NCI-H345 treated with DMSO at 0.1 percent for 48 hours (cell line): ENCODE results near the gene NDUFA11.
"Not testable (repeated sequence)": the region's sequence is repeated elsewhere in the genome, so short reads cannot be mapped to it uniquely, and the experiment has no call there.

Experiments used
- DNase-seq: peaks from one replicate; lab custom pipeline; 2025; ENCODE audit not compliant: unreplicated experiment; lab: John Stamatoyannopoulos, UW

The NDUFA11 gene

DNA sequence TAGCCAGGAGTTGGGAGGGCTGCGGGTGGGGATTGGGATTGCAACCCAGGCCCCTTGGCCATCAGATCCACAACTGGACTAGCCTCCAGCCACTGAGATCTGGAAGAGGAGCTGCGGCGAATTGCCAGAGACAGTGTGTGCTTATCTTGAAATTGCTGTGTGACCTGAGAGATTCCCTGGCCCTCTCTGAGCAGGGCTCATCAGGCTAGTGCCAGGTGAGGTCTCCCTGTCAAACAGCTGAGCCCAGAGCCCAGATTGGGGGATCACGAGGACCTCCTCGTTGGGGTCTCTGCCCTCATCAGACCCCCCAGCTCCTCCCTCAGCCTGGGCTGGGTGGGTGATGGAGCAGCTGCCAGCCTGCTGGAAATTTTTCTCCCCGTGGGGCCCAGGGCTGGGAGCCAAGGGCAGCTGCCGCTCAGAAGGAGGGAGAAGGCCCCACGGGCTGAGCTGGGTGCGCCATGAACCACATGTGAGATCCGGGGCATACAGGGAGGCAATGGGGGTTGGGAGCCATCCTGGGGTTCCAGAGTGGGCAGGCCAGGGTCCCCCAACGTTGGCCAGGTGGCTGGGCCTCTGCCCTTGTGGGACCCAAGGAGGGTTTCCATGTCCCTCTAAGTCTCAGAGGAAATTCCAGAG, 40.4 kb downstream of the NDUFA11 start:
- no peak for DNase-seq

DNA sequence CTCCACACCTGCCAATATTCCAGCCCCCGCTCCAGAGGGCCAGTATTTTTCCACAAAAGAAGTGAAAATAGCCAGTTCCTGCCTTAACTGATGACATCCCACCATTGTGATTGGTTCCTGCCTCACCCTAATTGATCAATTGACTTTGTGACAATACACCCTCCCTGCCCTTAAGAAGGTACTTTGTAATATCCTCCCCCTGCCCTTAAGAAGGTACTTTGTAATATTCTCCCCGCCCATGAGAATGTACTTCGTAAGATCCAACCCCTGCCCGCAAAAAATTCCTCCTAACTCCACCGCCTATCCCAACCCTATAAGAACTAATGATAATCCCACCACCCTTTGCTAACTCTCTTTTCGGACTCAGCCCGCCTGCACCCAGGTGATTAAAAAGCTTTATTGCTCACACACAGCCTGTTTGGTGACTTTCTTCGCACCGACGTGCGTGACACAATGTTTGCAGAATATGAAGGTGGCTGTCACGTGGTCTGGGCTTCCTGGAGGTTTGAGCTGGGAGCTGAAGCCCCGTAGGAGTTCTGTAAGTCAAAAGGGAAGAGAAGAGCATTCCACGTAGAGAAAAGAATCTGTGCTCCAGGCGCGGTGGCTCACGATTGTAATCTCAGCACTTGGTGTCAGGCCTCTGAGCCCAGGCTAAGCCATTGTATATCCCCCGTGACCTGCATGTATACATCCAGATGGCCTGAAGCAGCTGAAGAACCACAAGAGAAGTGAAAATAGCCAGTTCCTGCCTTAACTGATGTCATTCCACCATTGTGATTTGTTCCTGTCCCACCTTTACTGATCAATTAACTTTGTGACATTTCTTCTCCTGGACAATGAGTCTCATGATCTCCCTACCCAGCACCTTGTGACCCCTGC, 46.1 kb downstream of the NDUFA11 start:
- no peak for DNase-seq

GRCh38 chr19:5855151-5855550, 48.4 kb downstream of the NDUFA11 start:
- DNase-seq = not testable (repeated sequence)

DNA sequence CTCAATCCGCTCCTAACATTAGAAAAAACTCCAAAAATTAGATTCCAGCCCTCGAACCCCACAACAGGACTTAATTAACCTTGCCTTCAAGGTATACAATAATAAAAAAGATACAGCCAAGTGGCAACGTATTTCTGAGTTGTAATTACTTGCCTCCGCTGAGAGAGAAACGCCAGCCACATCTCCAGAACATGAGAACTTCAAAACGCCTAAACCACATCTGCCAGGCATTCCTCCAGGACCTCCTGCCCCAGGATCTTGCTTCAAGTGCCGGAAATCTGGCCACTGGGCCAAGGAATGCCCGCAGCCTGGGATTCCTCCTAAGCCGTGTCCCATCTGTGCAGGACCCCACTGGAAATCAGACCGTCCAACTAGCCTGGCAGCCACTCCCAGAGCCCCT, 49.5 kb downstream of the NDUFA11 start:
- not testable (repeated sequence) for DNase-seq

GRCh38 chr19:5851302-5851701, 52.3 kb downstream of the NDUFA11 start, which contains the start of gene FUT3:
FUT3 (minus strand) TSS chr19:5851449.
- no peak for DNase-seq

DNA sequence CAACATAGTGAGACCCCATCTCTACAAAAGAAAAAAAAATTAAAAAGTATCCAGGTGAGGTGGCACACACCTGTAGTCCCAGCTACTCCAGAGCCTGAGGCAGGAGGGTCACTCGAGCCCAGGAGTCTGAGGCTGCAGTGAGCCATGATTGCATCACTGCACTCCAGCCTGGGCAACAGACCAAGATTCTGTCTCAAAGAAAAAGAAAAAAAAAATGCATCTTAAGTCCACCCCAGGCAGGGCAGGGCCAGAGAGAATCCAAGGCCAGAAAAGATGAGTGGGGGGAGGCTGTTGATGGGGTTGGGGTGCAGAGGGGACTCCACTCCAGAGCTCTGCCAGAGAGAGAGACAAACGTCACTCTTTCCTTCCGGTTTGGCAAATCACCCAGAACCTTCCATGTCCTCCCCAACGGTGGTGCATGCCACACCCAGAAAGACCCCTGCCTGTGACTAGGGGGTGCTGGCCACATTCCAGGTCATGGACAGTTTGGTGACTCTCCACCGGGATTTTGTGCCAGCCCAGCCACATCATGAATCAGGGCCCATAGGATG, 52.8 kb downstream of the NDUFA11 start:
- no peak for DNase-seq

GRCh38 chr19:5850189-5850588, 53.4 kb downstream of the NDUFA11 start:
- no peak for DNase-seq

DNA sequence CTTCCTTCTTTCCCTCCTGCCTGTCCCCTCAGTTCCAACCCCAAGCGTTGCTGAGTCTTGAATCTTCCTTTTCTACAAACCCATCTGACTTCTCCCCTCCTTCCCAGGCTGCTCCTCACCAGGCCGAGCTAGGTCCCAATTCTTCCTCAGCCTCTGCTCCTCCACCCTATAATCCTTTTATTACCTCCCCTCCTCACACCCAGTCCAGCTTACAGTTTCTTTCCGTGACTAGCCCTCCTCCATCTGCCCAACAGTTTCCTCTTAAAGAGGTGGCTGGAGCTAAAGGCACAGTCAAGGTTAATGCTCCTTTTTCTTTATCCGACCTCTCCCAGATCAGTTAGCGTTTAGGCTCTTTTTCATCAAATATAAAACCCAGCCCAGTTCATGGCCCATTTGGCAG, 55.0 kb downstream of the NDUFA11 start:
- DNase-seq = not testable (repeated sequence)

GRCh38 chr19:5847846-5848245, 55.7 kb downstream of the NDUFA11 start:
- not testable (repeated sequence) for DNase-seq
